GM23338 (cell line): Measurements from ENCODE around the gene SIDT2. TPM values are rescaled to one million over a fixed set of nuclear protein-coding genes. Genes with fewer than 3 reads are reported as not detected.

Experiments used
- ATAC-seq: fragments of 200-7000 bp; cut with Tn5 transposase; 3 replicates; pipeline ENCODE4 v1.9.1; 2020
- DNase-seq: peaks from one replicate; pipeline ENCODE4 v3.0.0-alpha.2; 2015; ENCODE audit warnings: low spot score
- H2AFZ ChIP-seq: fragments of 200-600 bp; sonication (generic); 2 replicates; pipeline ENCODE4 v1.8.0; 2016; ENCODE audit warnings: antibody characterized with exemption, mild to moderate bottlenecking, moderate library complexity
- H3F3A ChIP-seq: fragments of 200-600 bp; sonication (generic); replicated peaks from 2 replicates; pipeline ENCODE4 v1.8.0; 2017; ENCODE audit warnings: antibody characterized with exemption, mixed run types, low read depth
- H3K27ac ChIP-seq: fragments of 200-600 bp; sonication (generic); 2 replicates; pipeline ENCODE4 v1.6.1; 2016; ENCODE audit warnings: low read depth
- H3K27me3 ChIP-seq: fragments of 200-600 bp; sonication (generic); 2 replicates; pipeline ENCODE4 v1.8.0; 2016; ENCODE audit warnings: mild to moderate bottlenecking, mixed run types, moderate library complexity; ENCODE audit not compliant: insufficient read depth
- H3K36me3 ChIP-seq: fragments of 200-600 bp; sonication (generic); 2 replicates; pipeline ENCODE4 v1.8.0; 2016; ENCODE audit warnings: mild to moderate bottlenecking; ENCODE audit not compliant: insufficient read depth
- H3K4me1 ChIP-seq: fragments of 200-600 bp; sonication (generic); 2 replicates; pipeline ENCODE4 v1.8.0; 2016; ENCODE audit warnings: mild to moderate bottlenecking, moderate library complexity; ENCODE audit not compliant: insufficient read depth
- H3K4me2 ChIP-seq: fragments of 200-600 bp; sonication (generic); 2 replicates; pipeline ENCODE4 v1.7.1; 2017; ENCODE audit warnings: mixed run types
- H3K4me3 ChIP-seq: fragments of 200-600 bp; sonication (generic); 2 replicates; pipeline ENCODE4 v1.6.1; 2016; ENCODE audit warnings: mixed run types
- H3K79me2 ChIP-seq: fragments of 200-600 bp; sonication (generic); replicated peaks from 2 replicates; pipeline ENCODE4 v1.8.0; 2017; ENCODE audit warnings: mild to moderate bottlenecking; ENCODE audit not compliant: insufficient read depth
- H3K9me2 ChIP-seq: fragments of 200-600 bp; sonication (generic); 2 replicates; pipeline ENCODE4 v1.8.0; 2017; ENCODE audit not compliant: insufficient read depth
- H4K20me1 ChIP-seq: fragments of 200-600 bp; sonication (generic); replicated peaks from 2 replicates; pipeline ENCODE4 v1.8.0; 2017; ENCODE audit warnings: mild to moderate bottlenecking; ENCODE audit not compliant: insufficient read depth
- H3K27ac Mint-ChIP-seq: 2 replicates; pipeline ENCODE4 v1.8.0; 2020; ENCODE audit warnings: inconsistent platforms, mild to moderate bottlenecking, moderate library complexity, mixed read lengths
- H3K27me3 Mint-ChIP-seq: 3 replicates; pipeline ENCODE4 v1.8.0; 2022; ENCODE audit warnings: low read depth, mild to moderate bottlenecking, moderate library complexity, mixed read lengths, inconsistent platforms; ENCODE audit not compliant: insufficient read depth, poor library complexity
- H3K36me3 Mint-ChIP-seq: 3 replicates; pipeline ENCODE4 v1.8.0; 2021; ENCODE audit warnings: low read depth, mild to moderate bottlenecking, inconsistent platforms, moderate library complexity, mixed read lengths
- H3K4me1 Mint-ChIP-seq: 3 replicates; pipeline ENCODE4 v1.8.0; 2020; ENCODE audit warnings: mild to moderate bottlenecking, inconsistent platforms, mixed read lengths
- H3K4me3 Mint-ChIP-seq: 3 replicates; pipeline ENCODE4 v1.8.0; 2021; ENCODE audit warnings: moderate library complexity, mild to moderate bottlenecking, inconsistent platforms, mixed read lengths
- H3K9me3 Mint-ChIP-seq: 3 replicates; pipeline ENCODE4 v1.8.0; 2020; ENCODE audit warnings: moderate library complexity, mild to moderate bottlenecking, inconsistent platforms, mixed read lengths
- CREB1 ChIP-seq: fragments of 250-450 bp; sonication (Bioruptor Pico); IDR thresholded peaks from 2 replicates; pipeline ENCODE4 v1.5.0; 2020; ENCODE audit warnings: low read depth, mild to moderate bottlenecking, moderate library complexity
- CTCF ChIP-seq, 2 experiments: fragments of 200-600 bp in 1 of 2; sonication (generic) in 1 of 2; conservative IDR thresholded peaks; 2 replicates each; pipeline versions ENCODE4 v1.5.1 to v1.6.1; 2016 to 2017; ENCODE audit warnings: antibody characterized with exemption in 2 of 2, low read depth in 2 of 2, mild to moderate bottlenecking in 2 of 2, moderate library complexity in 1 of 2
- ETS1 ChIP-seq: IDR thresholded peaks from 2 replicates; pipeline ENCODE4 v1.6.1; 2016; ENCODE audit warnings: antibody characterized with exemption
- EZH2 ChIP-seq: fragments of 200-600 bp; sonication (generic); IDR thresholded peaks from one replicate; pipeline ENCODE4 v1.8.0; 2017; ENCODE audit warnings: antibody characterized with exemption, mild to moderate bottlenecking, low read depth; ENCODE audit not compliant: unreplicated experiment
- EZH2phosphoT487 ChIP-seq: fragments of 200-600 bp; sonication (generic); IDR thresholded peaks from one replicate; pipeline ENCODE4 v1.8.1; 2018; ENCODE audit warnings: antibody characterized with exemption; ENCODE audit not compliant: unreplicated experiment
- JUNB ChIP-seq: IDR thresholded peaks from one replicate; pipeline ENCODE4 v1.6.1; 2016; ENCODE audit warnings: antibody characterized with exemption; ENCODE audit not compliant: unreplicated experiment
- NANOG ChIP-seq: IDR thresholded peaks from 2 replicates; pipeline ENCODE4 v1.6.1; 2016; ENCODE audit warnings: antibody characterized with exemption, borderline replicate concordance
- POLR2AphosphoS5 ChIP-seq: IDR thresholded peaks from 2 replicates; pipeline ENCODE4 v1.6.1; 2016; ENCODE audit warnings: antibody characterized with exemption, low read depth
- REST ChIP-seq: IDR thresholded peaks from one replicate; pipeline ENCODE4 v1.6.1; 2018; ENCODE audit warnings: antibody characterized with exemption; ENCODE audit not compliant: unreplicated experiment
- STAT1 ChIP-seq: IDR thresholded peaks from one replicate; pipeline ENCODE4 v1.6.1; 2016; ENCODE audit warnings: antibody characterized with exemption; ENCODE audit not compliant: unreplicated experiment
- ZNF114 ChIP-seq: fragments of 250-450 bp; sonication (Bioruptor Pico); IDR thresholded peaks from 2 replicates; pipeline ENCODE4 v1.5.0; 2020; ENCODE audit warnings: mild to moderate bottlenecking, moderate library complexity
- ZNF331 ChIP-seq: fragments of 250-450 bp; sonication (Bioruptor Pico); IDR thresholded peaks from 2 replicates; pipeline ENCODE4 v1.5.0; 2020; ENCODE audit warnings: low read depth, mild to moderate bottlenecking, moderate library complexity
- ZNF462 ChIP-seq: fragments of 250-450 bp; sonication (Bioruptor Pico); IDR thresholded peaks from 2 replicates; pipeline ENCODE4 v1.5.0; 2020; ENCODE audit warnings: mild to moderate bottlenecking, moderate library complexity
- polyA plus RNA-seq: library from polyadenylated mRNA; unstranded; fragments of >200 nt; fragmentation: Nextera tagmentation; extraction: Ambion mirVana; gene quantifications from 2 replicates; pipeline ENCODE4 v1.2.1, GENCODE V29; 2016
- total RNA-seq: library from RNA; depleted of rRNA; stranded (reverse); fragments of >200 nt; shearing (Covaris generic); gene quantifications from 2 replicates; pipeline ENCODE4 v1.2.3, GENCODE V29; 2014

The SIDT2 gene
- total and polyA plus RNA-seq, 2 experiments from 2014 or later = 7.5 to 12.1 TPM

GRCh38 chr11:117188620-117189081, 10.1 kb downstream of the SIDT2 start:
- Histone ChIP-seq H3K27me3 (no peaks in the 10 kb centered on the region), H3K4me3 (no peak overlapping the region), H3F3A (no peaks in the 10 kb centered on the region), H3K27ac (no peak overlapping the region), H3K4me1 (no peaks in the 10 kb centered on the region), H4K20me1 (no peaks in the 10 kb centered on the region), H3K9me2 (no peaks in the 10 kb centered on the region), H3K4me2 (no peak overlapping the region), H3K79me2 (no peaks in the 10 kb centered on the region), H3K36me3 (no peaks in the 10 kb centered on the region), H2AFZ (no peak overlapping the region)
- Mint-ChIP-seq H3K27ac (no peak overlapping the region), H3K36me3 (peaks cover 4% of the 10 kb centered on the region; the same call in 2 of the 3 replicates), H3K27me3 (peaks cover 8% of the 10 kb centered on the region), H3K9me3 (no peaks in the 10 kb centered on the region), H3K4me3 (no peak overlapping the region), H3K4me1 (no peaks in the 10 kb centered on the region; the same call in 2 of the 3 replicates)
- no peak for TF ChIP-seq REST
- no peak for TF ChIP-seq ZNF114 (CRISPR knock-in tag)
- no peak for TF ChIP-seq CREB1 (CRISPR knock-in tag)
- TF ChIP-seq ETS1 = no peak
- no peak for TF ChIP-seq JUNB
- no peak for TF ChIP-seq CTCF (conservative IDR thresholded peaks at IDR 0.05; ENCODE audit: low read depth in 2 of 2)
- TF ChIP-seq ZNF331 (CRISPR knock-in tag) = no peak
- no peak for TF ChIP-seq NANOG
- no peak for TF ChIP-seq POLR2AphosphoS5
- TF ChIP-seq EZH2phosphoT487 = no peak
- TF ChIP-seq STAT1 = no peak
- no peak for TF ChIP-seq ZNF462 (CRISPR knock-in tag)
- TF ChIP-seq EZH2 = no peak
- DNase-seq = no peak
- no peak for ATAC-seq
